GF-D8 (cell line): ENCODE measurements around the gene ITPR1.

ENCODE experiments used
- DNase-seq: peaks from one replicate; lab custom pipeline; 2025; lab: John Stamatoyannopoulos, UW

Gene ITPR1

GRCh38 chr3:4643904-4644547 is 150.9 kb downstream of the ITPR1 start:
- DNase-seq: no peak

GRCh38 chr3:4644951-4645350 is 151.8 kb downstream of the ITPR1 start:
- DNase-seq: no peak

DNA sequence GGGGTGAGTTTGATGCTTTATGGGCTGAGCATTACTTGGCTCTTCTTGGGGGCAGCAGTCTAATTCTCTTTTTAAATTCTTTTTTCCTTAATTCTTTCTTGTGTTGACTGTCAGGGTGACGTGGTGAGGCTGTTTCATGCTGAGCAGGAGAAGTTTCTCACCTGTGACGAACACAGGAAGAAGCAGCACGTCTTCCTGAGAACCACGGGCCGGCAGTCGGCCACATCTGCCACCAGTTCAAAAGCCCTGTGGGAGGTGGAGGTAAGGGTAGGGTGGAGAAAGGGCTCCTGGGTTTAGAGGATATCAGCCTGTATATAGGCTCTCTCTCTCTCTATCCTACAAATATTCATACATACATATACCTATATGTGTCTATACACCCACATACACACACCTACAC is 152.3 kb downstream of the ITPR1 start:
- no peak for DNase-seq

DNA sequence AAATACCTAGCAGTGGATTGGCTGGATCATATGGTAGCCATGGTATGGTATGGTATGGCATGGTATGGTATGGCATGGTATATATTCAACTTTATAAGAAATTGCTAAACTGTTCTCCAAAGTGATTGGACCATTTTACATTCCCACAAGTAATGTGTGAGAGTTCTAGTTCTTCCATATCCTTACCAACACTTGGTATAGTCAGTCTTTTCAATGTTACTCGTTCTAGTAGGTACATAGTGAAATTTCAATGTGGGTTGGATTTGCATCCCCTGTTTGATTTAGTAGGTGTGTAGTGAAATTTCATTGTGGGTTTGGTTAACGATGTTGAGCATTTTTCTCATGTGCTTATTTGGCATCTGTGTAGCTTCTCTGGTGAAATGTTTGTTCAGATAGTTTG is 154.3 kb downstream of the ITPR1 start:
- DNase-seq: no peak

GRCh38 chr3:4655145-4656045 is 162.2 kb downstream of the ITPR1 start:
- DNase-seq: no peak

DNA sequence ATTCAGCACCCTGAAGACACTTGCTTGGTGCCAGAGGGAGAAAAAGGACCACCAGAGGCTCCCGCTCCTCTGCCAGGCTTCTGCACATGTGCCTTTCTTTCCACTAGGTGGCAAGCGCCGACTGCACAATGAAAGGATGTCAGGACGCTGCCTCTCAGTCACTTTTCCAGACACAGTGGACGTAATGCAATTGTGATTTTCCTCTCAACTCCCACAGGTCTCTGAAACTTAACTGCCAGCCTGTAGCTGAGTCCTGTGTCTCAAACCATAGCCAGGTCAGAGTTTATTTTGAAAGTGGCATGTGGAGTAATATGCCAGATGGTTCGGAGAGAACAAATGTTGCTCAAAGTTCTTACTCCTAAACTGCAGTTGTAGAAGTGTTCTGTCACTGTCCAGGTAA is 162.9 kb downstream of the ITPR1 start:
- no peak for DNase-seq

- no peak for DNase-seq
Observed at GRCh38 chr3:4656626-4657328, 163.6 kb downstream of the ITPR1 start.

GRCh38 chr3:4660936-4661335 is 167.8 kb downstream of the ITPR1 start:
- DNase-seq: no peak

DNA sequence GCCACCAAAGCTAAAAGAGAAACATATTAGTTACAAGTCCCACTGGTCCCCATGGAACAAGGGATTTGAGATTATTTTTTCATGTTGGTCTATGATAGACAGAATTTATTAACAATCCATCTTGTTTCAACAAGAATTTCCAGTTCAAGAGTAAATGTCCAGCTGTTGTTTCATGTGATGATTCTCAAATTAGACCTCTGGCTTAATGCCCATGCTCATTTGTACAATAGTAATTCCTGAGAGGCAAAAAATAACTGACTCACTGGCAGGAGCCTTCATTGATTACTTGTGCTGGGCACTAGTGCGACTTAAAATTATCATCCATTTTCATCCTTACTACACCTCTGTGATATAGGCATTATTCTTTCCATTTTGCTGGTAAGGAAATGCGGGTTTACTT is 171.3 kb downstream of the ITPR1 start:
- no peak for DNase-seq

DNA sequence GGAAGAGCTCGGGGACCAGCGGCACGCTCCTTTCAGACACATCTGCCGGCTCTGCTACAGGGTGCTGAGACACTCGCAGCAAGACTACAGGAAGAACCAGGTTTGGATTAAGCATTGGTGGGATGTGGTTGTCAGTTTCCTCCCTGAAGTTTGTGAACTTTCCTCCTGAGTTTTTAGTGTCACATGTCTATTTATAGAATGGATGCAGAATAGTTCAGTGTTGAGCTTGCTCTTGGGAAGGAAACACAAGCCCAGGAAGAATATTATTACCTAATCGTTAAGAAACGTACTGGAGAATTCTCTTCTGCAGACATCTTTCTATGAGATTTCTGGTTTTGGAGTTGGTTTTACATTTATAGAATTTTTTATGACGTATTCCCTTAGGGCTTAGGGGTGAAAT is 172.0 kb downstream of the ITPR1 start:
- DNase-seq: no peak

DNA sequence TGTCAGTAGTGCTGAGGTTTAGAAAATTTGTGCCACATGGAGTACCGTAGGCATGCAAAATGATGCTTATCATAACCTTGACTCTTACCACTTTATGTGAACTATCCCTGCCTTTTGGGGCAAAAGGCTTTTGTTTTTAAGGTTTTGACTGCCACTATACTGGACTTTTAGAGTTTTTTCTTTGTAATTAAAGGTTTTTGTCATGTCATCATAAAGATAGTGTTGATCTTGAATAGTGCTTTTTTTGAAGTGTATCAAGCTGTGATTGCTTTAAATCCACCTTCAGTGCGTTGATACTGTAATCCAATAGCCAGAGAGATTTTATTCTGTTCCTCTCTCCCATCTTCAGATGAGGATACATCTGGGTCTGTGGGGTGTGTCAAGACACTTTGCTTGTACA is 172.9 kb downstream of the ITPR1 start:
- no peak for DNase-seq

DNA sequence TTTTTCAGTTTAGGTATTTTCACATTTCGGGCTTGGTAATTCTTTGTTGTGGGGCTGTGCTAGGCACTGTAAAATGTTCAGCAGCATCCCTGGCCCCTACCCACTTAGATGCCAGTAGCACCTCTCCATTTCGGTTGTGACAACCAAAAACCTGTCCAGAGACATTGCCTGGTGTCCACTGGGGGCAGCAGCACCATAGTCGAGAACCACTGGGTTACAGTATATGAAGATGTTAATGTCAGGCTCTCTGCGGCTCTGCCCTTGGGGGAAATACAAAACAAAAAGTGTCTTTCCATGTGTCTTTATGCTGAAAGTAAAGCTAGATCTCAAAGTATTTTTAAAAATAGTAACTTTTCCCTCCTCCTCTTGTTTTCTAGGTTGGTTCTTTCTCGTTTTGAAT is 177.2 kb downstream of the ITPR1 start:
- DNase-seq: no peak

DNA sequence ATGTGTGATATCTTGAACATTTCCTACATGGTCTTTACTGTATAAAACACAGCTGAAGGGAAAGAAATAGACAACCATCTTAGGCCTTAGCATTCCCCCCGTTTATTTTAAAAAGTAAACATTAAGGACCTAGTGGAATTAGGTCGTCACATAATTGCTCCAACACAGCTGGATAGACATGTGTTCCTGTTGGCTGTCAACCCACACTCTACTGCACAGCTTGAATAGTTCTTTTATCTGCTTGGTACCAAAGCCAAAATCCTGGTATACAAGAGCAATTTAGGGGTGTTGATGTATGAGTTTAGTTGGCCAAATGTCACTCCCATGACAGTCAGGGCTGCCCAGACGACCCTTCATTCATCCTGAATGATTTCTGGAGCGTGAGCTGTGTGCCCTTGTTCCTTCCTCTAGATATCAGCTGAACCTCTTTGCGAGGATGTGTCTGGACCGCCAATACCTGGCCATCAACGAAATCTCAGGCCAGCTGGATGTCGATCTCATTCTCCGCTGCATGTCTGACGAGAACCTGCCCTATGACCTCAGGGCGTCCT is 179.7 kb downstream of the ITPR1 start:
- no peak for DNase-seq

DNA sequence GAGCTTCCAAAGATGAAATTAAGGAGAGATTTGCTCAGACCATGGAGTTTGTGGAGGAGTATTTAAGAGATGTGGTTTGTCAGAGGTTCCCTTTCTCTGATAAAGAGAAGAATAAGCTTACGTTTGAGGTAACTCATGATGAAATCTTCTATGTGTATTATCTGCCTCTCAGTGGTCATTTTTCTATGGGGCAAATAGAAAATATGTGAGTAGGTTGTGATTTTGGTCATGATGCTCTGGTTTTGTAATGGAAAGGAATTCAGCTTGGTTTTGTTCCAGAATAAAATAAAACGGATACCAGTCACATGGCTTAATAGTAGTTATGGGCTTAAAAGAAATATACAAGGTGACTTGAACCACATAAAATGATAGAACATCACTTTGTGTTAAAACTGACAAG is 181.1 kb downstream of the ITPR1 start:
- DNase-seq: no peak

DNA sequence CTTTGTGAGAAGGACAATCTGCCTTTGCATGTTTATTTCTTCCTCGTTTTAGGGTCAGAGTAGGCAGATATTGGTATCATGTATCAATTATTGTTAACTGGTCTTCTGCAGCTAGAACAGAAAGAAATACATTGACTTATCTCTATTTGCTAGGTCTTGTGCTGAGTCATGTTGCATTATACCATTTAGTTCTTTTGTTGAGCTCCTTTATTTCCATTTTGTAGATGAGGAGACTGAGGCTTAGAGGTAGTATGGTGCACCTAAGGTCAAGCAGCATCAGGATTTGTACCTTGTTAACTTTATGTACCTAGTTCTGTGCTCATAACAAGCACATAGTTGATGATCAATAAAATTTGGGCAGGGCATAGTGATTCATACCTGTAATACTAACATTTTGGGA is 182.6 kb downstream of the ITPR1 start:
- DNase-seq: no peak

DNA sequence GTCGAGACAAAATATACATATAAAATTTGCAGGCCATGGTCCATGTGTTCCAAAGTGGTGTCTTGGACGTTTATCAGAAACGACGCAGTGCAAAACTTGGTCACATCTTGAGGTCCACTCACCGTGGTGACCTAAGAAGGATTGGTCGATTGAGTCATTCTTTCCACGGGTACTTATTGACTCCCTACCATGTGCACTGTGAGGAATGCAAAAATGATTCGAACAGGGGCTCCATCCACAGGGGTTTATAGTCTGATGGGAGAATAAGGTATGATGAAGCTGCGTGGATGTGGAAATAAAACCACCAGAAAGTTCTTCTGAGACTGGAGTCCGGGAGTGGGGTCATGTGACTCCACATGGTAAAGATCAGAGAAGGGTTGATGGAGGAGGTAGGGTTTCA is 185.2 kb downstream of the ITPR1 start:
- no peak for DNase-seq

GRCh38 chr3:4680227-4680691 is 187.1 kb downstream of the ITPR1 start:
- DNase-seq: no peak

DNA sequence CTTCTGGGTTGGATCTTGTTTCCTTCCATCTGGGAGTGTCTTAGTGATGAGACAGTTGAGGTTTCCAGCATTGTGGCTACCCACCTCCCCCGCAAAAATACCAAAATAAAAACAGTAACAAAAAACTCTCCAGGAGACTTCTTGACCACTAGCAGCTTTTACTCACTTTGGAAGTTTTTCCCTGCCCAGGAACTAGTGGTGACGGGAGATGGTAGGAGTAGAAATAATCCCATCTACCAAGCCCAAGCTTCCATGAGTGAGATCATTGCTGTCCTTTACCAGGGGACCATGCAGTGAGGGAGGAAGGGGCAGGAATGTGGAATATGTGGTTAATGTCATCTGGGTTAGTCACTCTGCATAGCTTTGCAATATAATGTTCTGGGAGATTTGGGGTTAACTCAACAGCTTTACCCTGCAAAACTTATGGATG is 187.7 kb downstream of the ITPR1 start:
- no peak for DNase-seq

DNA sequence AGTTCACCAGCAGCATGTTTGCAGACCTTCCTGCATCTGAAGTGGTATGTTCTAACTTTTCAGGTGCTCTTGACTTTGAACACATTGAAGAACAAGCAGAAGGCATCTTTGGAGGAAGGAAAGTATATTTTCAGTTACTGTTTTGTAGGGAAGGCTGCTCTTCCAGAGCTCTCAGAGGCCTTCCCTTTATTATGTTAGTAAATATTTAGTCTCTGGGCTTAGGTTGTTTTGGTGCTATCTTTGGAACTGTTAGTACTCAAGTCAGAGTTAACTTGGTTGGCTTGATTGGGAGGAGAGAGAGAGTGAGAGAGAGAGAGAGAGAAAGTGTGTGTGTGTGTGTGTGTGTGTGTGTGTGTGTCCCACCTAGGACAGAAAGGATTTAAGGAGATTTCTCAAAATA is 188.2 kb downstream of the ITPR1 start:
- no peak for DNase-seq

DNA sequence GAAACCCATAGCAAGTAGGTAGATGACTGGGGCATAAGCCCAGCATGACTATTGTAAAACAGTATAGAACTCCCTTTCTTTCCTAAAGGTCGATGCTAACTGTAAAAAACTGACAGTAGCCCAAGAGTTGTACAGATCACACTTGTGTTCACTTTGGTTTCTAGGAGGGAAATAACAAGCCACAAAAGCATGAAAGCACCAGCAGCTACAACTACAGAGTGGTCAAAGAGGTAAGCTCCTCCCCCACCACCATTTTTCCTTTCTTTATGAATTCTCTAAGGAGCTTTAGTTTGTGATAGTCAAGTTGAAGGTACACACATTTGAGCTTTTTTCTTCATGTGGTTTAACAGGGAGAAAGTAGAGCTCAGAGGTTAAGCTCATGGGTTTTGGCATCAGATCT is 191.0 kb downstream of the ITPR1 start:
- DNase-seq: no peak

GRCh38 chr3:4684976-4685375 is 191.8 kb downstream of the ITPR1 start:
- DNase-seq: no peak

DNA sequence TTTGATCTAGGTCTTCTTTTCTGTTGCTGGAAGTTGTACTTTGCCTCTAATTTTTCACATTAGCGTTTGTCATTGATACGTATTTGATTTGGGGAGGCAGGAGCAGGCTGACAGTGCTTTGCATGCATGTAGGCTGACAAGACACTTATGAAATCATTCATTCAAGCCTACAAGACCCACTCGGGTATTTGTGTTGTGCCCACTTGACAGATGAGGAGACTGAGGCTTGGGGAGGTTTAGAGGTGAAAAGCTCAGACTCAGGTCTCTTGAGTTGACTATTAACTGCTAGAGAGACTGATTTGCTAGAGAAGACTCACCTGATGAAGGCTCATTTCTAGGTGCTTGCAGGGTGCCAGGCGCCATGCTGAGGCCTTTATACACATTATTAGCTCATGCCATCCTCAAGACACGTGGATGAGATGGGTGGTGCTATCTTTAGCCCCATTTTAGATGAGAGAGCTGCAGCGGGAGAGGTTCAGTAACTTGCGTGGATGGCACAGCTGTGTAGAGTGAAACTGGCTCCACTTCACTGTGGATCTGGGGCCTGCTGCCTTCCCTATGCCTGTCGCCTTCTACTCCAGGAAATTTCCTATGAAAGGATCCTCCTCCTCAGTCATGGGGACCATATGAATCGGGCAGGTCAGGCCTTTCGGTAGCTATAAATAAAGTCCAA is 192.7 kb downstream of the ITPR1 start:
- DNase-seq: no peak
